Measurements from ENCODE around the gene LTBP3.

DNA sequence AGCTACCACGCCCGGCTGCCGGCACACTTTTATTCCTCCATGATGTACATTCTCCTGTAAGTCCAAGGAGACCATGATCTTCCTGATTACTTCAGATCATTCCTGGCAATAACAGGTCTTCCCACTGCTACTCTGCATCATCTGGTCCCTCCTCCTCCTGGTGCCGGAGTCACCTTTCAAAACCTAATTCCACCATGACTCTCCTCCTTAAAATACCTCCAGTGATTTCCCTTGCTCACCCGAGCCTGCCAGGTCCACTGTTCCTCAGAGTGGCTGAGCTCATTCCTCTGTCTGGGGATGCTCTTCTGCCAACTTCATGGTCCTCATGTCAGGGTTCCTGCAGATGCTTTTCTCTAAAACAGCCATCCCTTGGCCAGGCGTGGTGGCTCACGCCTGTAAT is 3.9 kb upstream of the LTBP3 start:
- TF ChIP-seq, protein P1, sequence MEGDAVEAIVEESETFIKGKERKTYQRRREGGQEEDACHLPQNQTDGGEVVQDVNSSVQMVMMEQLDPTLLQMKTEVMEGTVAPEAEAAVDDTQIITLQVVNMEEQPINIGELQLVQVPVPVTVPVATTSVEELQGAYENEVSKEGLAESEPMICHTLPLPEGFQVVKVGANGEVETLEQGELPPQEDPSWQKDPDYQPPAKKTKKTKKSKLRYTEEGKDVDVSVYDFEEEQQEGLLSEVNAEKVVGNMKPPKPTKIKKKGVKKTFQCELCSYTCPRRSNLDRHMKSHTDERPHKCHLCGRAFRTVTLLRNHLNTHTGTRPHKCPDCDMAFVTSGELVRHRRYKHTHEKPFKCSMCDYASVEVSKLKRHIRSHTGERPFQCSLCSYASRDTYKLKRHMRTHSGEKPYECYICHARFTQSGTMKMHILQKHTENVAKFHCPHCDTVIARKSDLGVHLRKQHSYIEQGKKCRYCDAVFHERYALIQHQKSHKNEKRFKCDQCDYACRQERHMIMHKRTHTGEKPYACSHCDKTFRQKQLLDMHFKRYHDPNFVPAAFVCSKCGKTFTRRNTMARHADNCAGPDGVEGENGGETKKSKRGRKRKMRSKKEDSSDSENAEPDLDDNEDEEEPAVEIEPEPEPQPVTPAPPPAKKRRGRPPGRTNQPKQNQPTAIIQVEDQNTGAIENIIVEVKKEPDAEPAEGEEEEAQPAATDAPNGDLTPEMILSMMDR (conservative IDR thresholded peaks at IDR 0.05; ENCODE audit: low read depth, low read length), result no peak
- TF ChIP-seq EZH2 (IDR thresholded peaks at IDR 0.05; ENCODE audit: borderline replicate concordance, low read depth, low read length, poor library complexity, severe bottlenecking), result no peak
